H1 (cell line): Measurements from ENCODE around the gene PRSS53. TPM values are rescaled to one million over a fixed set of nuclear protein-coding genes. Genes with fewer than 3 reads are reported as not detected.

Experiments used
- CTCF ChIA-PET: fragments of 300-600 bp; sonication (Branson Sonifier 250); formaldehyde crosslinking; loops from one replicate; lab custom pipeline; 2021; ENCODE audit not compliant: partially characterized antibody; lab: Charles Lee
- POLR2A ChIA-PET: fragments of 300-600 bp; sonication (Branson Sonifier 250); formaldehyde crosslinking; loops from one replicate; lab custom pipeline; 2021; ENCODE audit warnings: inconsistent platforms; ENCODE audit not compliant: partially characterized antibody; lab: Charles Lee
- DNase-seq, 2 experiments: peaks; one replicate each; pipeline versions ENCODE4 v3.0.0 to v3.0.0-alpha.2; 2010 to 2022; ENCODE audit warnings: low spot score in 2 of 2, low read depth in 1 of 2, mixed read lengths in 1 of 2
- FAIRE-seq: peaks from 2 replicates; lab custom pipeline; 2011; peaks lifted over from hg19 to GRCh38; lab: Jason Lieb, UNC
- H2AFZ ChIP-seq: 2 replicates; pipeline ENCODE4 v1.8.1; 2012; ENCODE audit warnings: low read length, inconsistent platforms
- H2AK5ac ChIP-seq: 2 replicates; pipeline ENCODE4 v1.6.1; 2013; ENCODE audit warnings: low read depth, low read length
- H2BK120ac ChIP-seq: replicated peaks from 2 replicates; pipeline ENCODE3; 2013; ENCODE audit warnings: low read depth, low read length, inconsistent platforms
- H2BK12ac ChIP-seq: 2 replicates; pipeline ENCODE4 v1.6.1; 2013; ENCODE audit warnings: low read depth, low read length
- H2BK15ac ChIP-seq: 2 replicates; pipeline ENCODE4 v1.6.1; 2013; ENCODE audit warnings: low read length
- H2BK20ac ChIP-seq: 2 replicates; pipeline ENCODE4 v1.6.1; 2013; ENCODE audit warnings: low read length
- H2BK5ac ChIP-seq: 2 replicates; pipeline ENCODE4 v1.6.1; 2013; ENCODE audit warnings: low read depth, low read length
- H3K14ac ChIP-seq: 2 replicates; pipeline ENCODE4 v1.6.1; 2013; ENCODE audit warnings: inconsistent platforms; ENCODE audit not compliant: insufficient read length
- H3K18ac ChIP-seq: 2 replicates; pipeline ENCODE4 v1.6.1; 2013; ENCODE audit warnings: low read length; ENCODE audit errors: extremely low read depth
- H3K23ac ChIP-seq: 2 replicates; pipeline ENCODE4 v1.6.1; 2013; ENCODE audit warnings: inconsistent platforms; ENCODE audit not compliant: insufficient read length
- H3K23me2 ChIP-seq: 2 replicates; pipeline ENCODE4 v1.6.1; 2013; ENCODE audit warnings: low read depth, low read length
- H3K27ac ChIP-seq: 2 replicates; pipeline ENCODE4 v1.6.1; 2011; ENCODE audit warnings: low read depth, low read length, inconsistent platforms
- H3K27me3 ChIP-seq, 4 experiments: replicated peaks in 1 of 4; 1 replicate in 1 of 4; 2 replicates in 3 of 4; pipeline versions ENCODE4 v1.6.1 to v1.8.1; 2011 to 2013; ENCODE audit warnings: low read length in 3 of 4, mild to moderate bottlenecking in 3 of 4, inconsistent platforms in 2 of 4, mixed read lengths in 2 of 4, moderate library complexity in 1 of 4; ENCODE audit not compliant: control insufficient read depth in 3 of 4, insufficient read depth in 3 of 4; ENCODE audit errors: extremely low read depth in 1 of 4
- H3K36me3 ChIP-seq, 4 experiments: 2 replicates each; pipeline versions ENCODE4 v1.6.1 to v1.8.1; 2011 to 2013; ENCODE audit warnings: mild to moderate bottlenecking in 4 of 4, low read length in 3 of 4, moderate library complexity in 2 of 4, control low read depth in 1 of 4, inconsistent platforms in 1 of 4; ENCODE audit not compliant: insufficient read depth in 4 of 4, control insufficient read depth in 2 of 4
- H3K4ac ChIP-seq: replicated peaks from 2 replicates; pipeline ENCODE3; 2013; ENCODE audit warnings: low read length, low read depth, mixed read lengths, inconsistent platforms; ENCODE audit not compliant: insufficient read length
- H3K4me1 ChIP-seq, 4 experiments: replicated peaks in 1 of 4; 1 replicate in 1 of 4; 2 replicates in 3 of 4; pipeline versions ENCODE4 v1.6.1 to v1.8.1; 2011 to 2013; ENCODE audit warnings: low read length in 3 of 4, inconsistent platforms in 2 of 4, mixed read lengths in 1 of 4; ENCODE audit not compliant: insufficient read depth in 4 of 4, control insufficient read depth in 3 of 4
- H3K4me2 ChIP-seq, 2 experiments: 2 replicates each; pipeline versions ENCODE4 v1.6.1 to v1.8.1; 2011 to 2013; ENCODE audit warnings: low read depth in 2 of 2, low read length in 2 of 2, control low read depth in 1 of 2, inconsistent platforms in 1 of 2, mild to moderate bottlenecking in 1 of 2; ENCODE audit not compliant: insufficient read depth in 1 of 2
- H3K4me3 ChIP-seq, 4 experiments: fragments of 200-600, 300-600 bp in 1 of 4; sonication (generic), shearing (Covaris generic), sonication (Bioruptor Twin) in 1 of 4; 2 replicates each; pipeline versions ENCODE4 v1.5.1 to v1.8.1; 2011 to 2016; ENCODE audit warnings: low read length in 4 of 4, low read depth in 3 of 4, control low read depth in 2 of 4, inconsistent platforms in 2 of 4, mild to moderate bottlenecking in 2 of 4, mixed read lengths in 1 of 4, moderate library complexity in 1 of 4; ENCODE audit not compliant: insufficient read depth in 2 of 4; ENCODE audit errors: extremely low read depth in 1 of 4
- H3K56ac ChIP-seq: replicated peaks from 2 replicates; pipeline ENCODE3; 2013; ENCODE audit warnings: low read depth, mild to moderate bottlenecking, mixed read lengths, low read length, inconsistent platforms; ENCODE audit not compliant: insufficient read length
- H3K79me1 ChIP-seq: 2 replicates; pipeline ENCODE4 v1.6.1; 2013; ENCODE audit warnings: low read depth, low read length, control low read depth
- H3K79me2 ChIP-seq, 2 experiments: 2 replicates each; pipeline versions ENCODE4 v1.6.1 to v1.8.1; 2012 to 2013; ENCODE audit warnings: low read length in 2 of 2, mild to moderate bottlenecking in 2 of 2, inconsistent platforms in 1 of 2; ENCODE audit not compliant: insufficient read depth in 2 of 2, control insufficient read depth in 1 of 2
- H3K9ac ChIP-seq, 4 experiments: replicated peaks in 1 of 4; 1 replicate in 1 of 4; 2 replicates in 3 of 4; pipeline versions ENCODE4 v1.6.1 to v1.8.1; 2011 to 2013; ENCODE audit warnings: low read depth in 3 of 4, low read length in 3 of 4, control low read depth in 2 of 4, mild to moderate bottlenecking in 2 of 4, moderate library complexity in 2 of 4, inconsistent platforms in 1 of 4; ENCODE audit errors: extremely low read depth in 1 of 4
- H3K9me3 ChIP-seq, 2 experiments: 2 replicates each; pipeline versions ENCODE4 v1.6.1 to v1.8.1; 2012 to 2013; ENCODE audit warnings: mild to moderate bottlenecking in 2 of 2, moderate library complexity in 2 of 2, control low read depth in 1 of 2, inconsistent platforms in 1 of 2, low read depth in 1 of 2, low read length in 1 of 2, mixed read lengths in 1 of 2; ENCODE audit not compliant: insufficient read depth in 2 of 2
- H4K20me1 ChIP-seq, 2 experiments: replicated peaks in 1 of 2; 2 replicates each; pipeline versions ENCODE3 to v1.8.1; 2011 to 2013; ENCODE audit warnings: inconsistent platforms in 2 of 2, low read length in 2 of 2, mild to moderate bottlenecking in 1 of 2; ENCODE audit not compliant: insufficient read depth in 2 of 2, control insufficient read depth in 1 of 2
- H4K5ac ChIP-seq: 2 replicates; pipeline ENCODE4 v1.6.1; 2013; ENCODE audit warnings: low read length, low read depth, mixed read lengths, inconsistent platforms; ENCODE audit not compliant: insufficient read length
- H4K8ac ChIP-seq: 2 replicates; pipeline ENCODE4 v1.8.0; 2013; ENCODE audit warnings: mild to moderate bottlenecking, moderate library complexity, low read length, inconsistent platforms; ENCODE audit not compliant: insufficient read depth; ENCODE audit errors: extremely low read depth
- H4K91ac ChIP-seq: replicated peaks from 2 replicates; pipeline ENCODE3; 2013; ENCODE audit warnings: low read length, mixed read lengths, inconsistent platforms; ENCODE audit not compliant: insufficient read length
- NRF1 ChIP-seq: IDR thresholded peaks from 2 replicates; pipeline ENCODE4 v1.6.1; 2011; ENCODE audit warnings: mild to moderate bottlenecking, low read depth, low read length, improper control_type of control experiment
- PHF8 ChIP-seq: fragments of 200-600 bp; sonication (generic); conservative IDR thresholded peaks from 2 replicates; pipeline ENCODE4 v1.7.1; 2012; ENCODE audit warnings: low read depth, mild to moderate bottlenecking, inconsistent platforms, low read length, moderate library complexity
- SP2 ChIP-seq: IDR thresholded peaks from 2 replicates; pipeline ENCODE4 v1.6.1; 2012; ENCODE audit warnings: mild to moderate bottlenecking, low read length, inconsistent platforms
- SRF ChIP-seq: IDR thresholded peaks from 2 replicates; pipeline ENCODE4 v1.6.1; 2011; ENCODE audit warnings: mild to moderate bottlenecking, low read depth, low read length, moderate library complexity
- TAF1 ChIP-seq: IDR thresholded peaks from 2 replicates; pipeline ENCODE4 v1.6.1; 2011; ENCODE audit warnings: mild to moderate bottlenecking, low read depth, low read length
- TAF7 ChIP-seq: optimal IDR thresholded peaks from 2 replicates; pipeline ENCODE3; 2011; ENCODE audit warnings: low read depth, mild to moderate bottlenecking, inconsistent platforms, low read length, moderate library complexity, borderline replicate concordance
- YY1 ChIP-seq: IDR thresholded peaks from 2 replicates; pipeline ENCODE4 v1.6.1; 2011; ENCODE audit warnings: low read depth, mild to moderate bottlenecking, low read length
- WGBS, 2 experiments: shearing (Covaris generic) in 1 of 2; methylation state at CpG; one replicate each; pipeline versions ENCODE4 v1.1.6 to v1.1.7; 2013 to 2015; ENCODE audit warnings: low lambda C conversion rate in 2 of 2, mixed read lengths in 2 of 2, inconsistent platforms in 1 of 2, low coverage in 1 of 2, missing lambda C conversion rate in 1 of 2; ENCODE audit not compliant: insufficient replicate concordance in 2 of 2, insufficient coverage in 1 of 2, insufficient read length in 1 of 2; ENCODE audit errors: extremely low coverage in 1 of 2, missing lambda C conversion rate in 1 of 2; 5-methylcytosine and 5-hydroxymethylcytosine counted together
- polyA plus RNA-seq, 7 experiments: library from polyadenylated mRNA; depleted of rRNA in 3 of 7; stranded (reverse) in 5 of 7; unstranded in 2 of 7; fragments of >200 nt in 5 of 7; fragments of 200-250 nt in 2 of 7; gene quantifications; 1 replicate in 5 of 7; 2 replicates in 1 of 7; 4 replicates in 1 of 7; pipeline versions ENCODE4 v1.2.1 to v1.2.3, GENCODE V29; 2011 to 2013; ENCODE audit warnings: missing spikeins in 2 of 7, mixed read lengths in 2 of 7
- total RNA-seq: library from RNA; stranded (reverse); fragmentation: NEBNext Ultra II Directional; extraction: Animal tissue kit (Norgen Biotek cat#: 25700); gene quantifications from 2 replicates; pipeline ENCODE4 v1.2.1, GENCODE V29; 2021

PRSS53 gene
- total and polyA plus RNA-seq, 2 of the 8 experiments (the other 6 are each of a cell fraction or from before 2014, with no cell fraction given) = 1.7 to 2.6 TPM

- Histone ChIP-seq H2BK15ac (peak overlapping the region; percentile 34; the same call in 1 of the 2 replicates), H3K9ac (peak overlapping the region in 2 of 4 experiments; percentile 2 to 27; a peak in 2 of 7 replicates), H3K4ac (no peak overlapping the region), H2BK120ac (no peak overlapping the region), H3K36me3 (peaks cover 14 to 27% (median 19%) of the 10 kb centered on the region in 4 experiments), H3K9me3 (no peaks in the 10 kb centered on the region), H4K20me1 (peaks cover 4 to 6% of the 10 kb centered on the region in 2 experiments), H3K14ac (no peak overlapping the region), H3K79me1 (peaks cover 4% of the 10 kb centered on the region), H2AFZ (no peak overlapping the region), H3K79me2 (peaks cover 0 to 19% of the 10 kb centered on the region in 2 experiments; a peak in 2 of 4 replicates), H2AK5ac (no peak overlapping the region), H2BK20ac (no peak overlapping the region), H3K18ac (peak overlapping the region; percentile 15; the same call in 1 of the 2 replicates), H3K23me2 (peaks cover 11% of the 10 kb centered on the region), H4K5ac (peak overlapping the region; percentile 56), H2BK5ac (peak overlapping the region; percentile 66; the same call in 1 of the 2 replicates)
- CTCF ChIA-PET = interaction anchor here (1.0 to 1.7 kb wide), 4 partner anchors 11 to 38 kb away, joined by 3 to 6 read pairs (median 4); no protein-coding TSS in a partner anchor
- TF ChIP-seq TAF7 = no peak
- TF ChIP-seq SRF = no peak
- TF ChIP-seq YY1 = no peak
- no peak for TF ChIP-seq PHF8
- no peak for TF ChIP-seq TAF1
- no peak for TF ChIP-seq NRF1
- no peak for TF ChIP-seq SP2
- TF ChIP-seq, all 59 proteins: peak for 0
- POLR2A ChIA-PET = interaction anchor here (0.8 to 34.9 kb wide), 8 partner anchors 6 to 147 kb away, joined by 3 to 713 read pairs (median 8); partner anchors contain the start of genes BCKDK, FUS, KAT8 and PRSS36
- 89% methylated on average over 10 of the region's 10 CpGs; no CpG with 5 or more reads in 1 of the 2 experiments for WGBS, 2 experiments
- H3K4me2 ChIP-seq = peak overlapping the region in 1 of 2 experiments; percentile 2; a peak in 1 of 4 replicates
- peak overlapping the region; percentile 8; the same call in 1 of the 2 replicates for H4K8ac ChIP-seq
- 0 out of 8 replicates have a peak overlapping the region, but pooled peaks of 1 of the 4 experiments have one; percentile 11 for H3K4me3 ChIP-seq
- H2BK12ac ChIP-seq = peak overlapping the region; percentile 29; the same call in 1 of the 2 replicates
- H3K27ac ChIP-seq = peak overlapping the region; percentile 70; the same call in 1 of the 2 replicates
- DNase-seq = no peak
- peak overlapping the region; percentile 14 for H4K91ac ChIP-seq
- H3K23ac ChIP-seq = no peak overlapping the region
- no peak overlapping the region for H3K56ac ChIP-seq
- H3K27me3 ChIP-seq = no peaks in the 10 kb centered on the region
- peaks cover 0 to 33% (median 27%) of the 10 kb centered on the region in 4 experiments; a peak in 6 of 7 replicates for H3K4me1 ChIP-seq
- FAIRE-seq = no peak
These were observed 41.7 kb upstream of the PRSS53 start for GRCh38 chr16:31130336-31130891.
